GM12865 (cell line): ENCODE data around the gene BHLHE40.
A peak's percentile ranks its signal among the peaks of the same experiment; 100 is the strongest.

Source experiments
- DNase-seq: peaks from one replicate; pipeline ENCODE4 v3.0.0; 2010; ENCODE audit warnings: low read depth
- H3K4me3 ChIP-seq: 2 replicates; pipeline ENCODE4 v1.5.1; 2011; ENCODE audit warnings: mild to moderate bottlenecking, low read depth, low read length, control low read depth
- CTCF ChIP-seq: IDR thresholded peaks from 2 replicates; pipeline ENCODE4 v1.5.1; 2011; ENCODE audit warnings: low read length, control low read depth, low read depth, inconsistent platforms; ENCODE audit not compliant: insufficient read depth; ENCODE audit errors: missing control alignments

Gene BHLHE40

GRCh38 chr3:4988983-4989834, 10.0 kb downstream of the BHLHE40 start:
- H3K4me3 ChIP-seq: no peak overlapping the region
- TF ChIP-seq CTCF: no peak
- no peak for DNase-seq

GRCh38 chr3:4990069-4990468, 10.8 kb downstream of the BHLHE40 start:
- no peak for DNase-seq
- TF ChIP-seq CTCF: no peak
- H3K4me3 ChIP-seq: no peak overlapping the region

- no peak for DNase-seq
- no peak overlapping the region for H3K4me3 ChIP-seq
- no peak for TF ChIP-seq CTCF
Measured at GRCh38 chr3:4992118-4992517, 12.9 kb downstream of the BHLHE40 start.

GRCh38 chr3:4993276-4994143, 14.3 kb downstream of the BHLHE40 start:
- no peak for DNase-seq
- no peak overlapping the region for H3K4me3 ChIP-seq
- TF ChIP-seq CTCF: no peak

- DNase-seq: no peak
- TF ChIP-seq CTCF: no peak
- H3K4me3 ChIP-seq: no peak overlapping the region
Measured at GRCh38 chr3:4994144-4994730, 15.0 kb downstream of the BHLHE40 start.

GRCh38 chr3:4994823-4995499, 15.7 kb downstream of the BHLHE40 start:
- no peak overlapping the region for H3K4me3 ChIP-seq
- TF ChIP-seq CTCF: no peak
- DNase-seq: peak; percentile 75
